GM18868 (cell line): ENCODE measurements around the gene GNAZ.
"Not testable (repeated sequence)": the region's sequence is repeated elsewhere in the genome, so short reads cannot be mapped to it uniquely, and the experiment has no call there.

Experiments used
- ATAC-seq: cut with Tn5 transposase; IDR thresholded peaks from one replicate; pipeline ENCODE4 v1.9.1; 2021; ENCODE audit warnings: mild to moderate bottlenecking, moderate library complexity; ENCODE audit not compliant: unreplicated experiment

The GNAZ gene

DNA sequence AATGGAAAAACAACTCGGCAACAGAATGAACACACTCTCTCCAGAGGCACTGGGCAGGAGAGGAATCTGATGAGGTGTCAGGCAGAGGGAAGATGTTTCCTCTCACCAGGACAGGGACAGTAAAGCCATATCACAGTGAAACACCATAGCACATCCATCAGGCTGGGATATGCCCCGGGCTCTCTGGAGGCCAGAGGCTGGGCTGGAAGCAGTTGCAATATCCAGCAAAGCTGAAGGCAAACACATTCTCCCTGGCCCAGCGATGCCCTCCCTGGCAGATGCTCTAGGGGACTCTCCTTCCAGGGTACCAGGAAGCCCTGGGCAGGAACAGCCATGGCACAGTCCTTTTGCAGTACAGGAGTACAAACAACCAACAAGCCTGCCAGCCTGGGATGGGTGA lies 60.4 kb downstream of the GNAZ start:
- no peak for ATAC-seq

DNA sequence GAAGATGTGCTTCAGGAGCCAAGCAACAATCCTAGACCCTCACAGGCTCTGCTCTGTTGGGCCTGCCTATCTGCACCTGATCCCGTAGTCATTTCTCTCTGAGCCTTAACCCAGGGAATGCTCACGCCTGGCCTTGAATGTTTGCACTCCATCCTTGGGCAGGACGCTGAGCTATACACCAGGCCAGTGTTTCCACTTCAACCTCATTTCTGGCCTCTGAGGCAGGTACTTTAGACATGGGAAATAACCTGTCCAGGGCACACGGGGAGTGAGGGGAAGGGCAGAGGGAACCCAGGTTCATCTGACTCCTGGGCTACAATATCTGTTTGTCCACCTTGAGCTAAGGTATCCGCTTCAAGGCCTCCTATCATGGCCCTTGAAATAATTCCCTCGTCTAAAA lies 61.6 kb downstream of the GNAZ start:
- ATAC-seq, result no peak

DNA sequence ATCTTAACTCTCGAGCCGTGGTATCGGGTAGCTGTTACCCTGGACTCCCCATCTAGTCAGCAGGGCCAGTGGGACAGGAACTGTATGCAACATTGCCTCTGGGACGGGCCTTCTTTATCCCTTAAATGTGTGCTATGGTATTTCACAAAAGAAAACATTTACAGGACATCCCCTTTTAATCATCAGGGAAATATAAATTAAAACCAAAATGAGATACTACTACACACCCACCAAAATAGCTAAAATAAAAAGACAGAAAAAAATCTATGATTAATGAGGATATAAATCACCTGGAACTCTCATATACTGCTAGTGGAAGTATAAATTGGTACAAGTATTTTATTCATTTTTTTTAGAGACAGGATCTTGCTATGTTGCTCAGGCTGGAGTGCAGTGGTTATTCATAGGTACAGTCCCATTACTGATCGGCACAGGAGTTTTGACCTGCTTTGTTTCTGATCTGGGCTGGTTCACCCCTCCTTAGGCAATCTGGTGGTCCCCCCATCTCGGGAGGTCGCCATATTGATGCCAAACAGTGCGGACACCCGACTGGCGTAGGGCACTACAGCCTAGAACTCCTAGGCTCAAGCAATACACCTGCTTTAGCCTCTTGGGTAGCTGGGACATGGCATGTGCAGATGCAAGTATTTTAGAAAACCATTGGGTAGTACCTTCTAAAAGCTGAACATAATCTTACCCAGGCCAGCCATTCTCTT lies 62.2 kb downstream of the GNAZ start:
- ATAC-seq, result no peak

DNA sequence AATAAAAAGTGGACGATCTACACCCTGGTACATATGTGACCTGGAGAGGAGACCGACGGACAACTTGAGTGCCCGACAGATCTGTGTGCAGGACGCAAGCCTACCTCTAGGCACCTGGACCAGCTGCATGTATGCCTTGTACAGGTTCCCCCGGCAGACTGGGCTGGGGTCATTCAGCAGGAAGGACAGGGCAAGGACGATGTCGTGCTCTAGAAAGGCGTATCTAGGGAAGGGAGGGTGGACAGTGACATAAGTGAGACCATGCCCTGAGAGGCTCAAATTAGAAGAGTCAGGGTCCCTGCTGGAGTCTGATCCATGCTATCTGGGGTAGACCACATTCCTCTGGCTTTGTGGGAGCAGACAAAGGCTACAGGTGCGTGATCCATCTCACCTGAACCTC lies 63.6 kb downstream of the GNAZ start:
- ATAC-seq, result no peak

DNA sequence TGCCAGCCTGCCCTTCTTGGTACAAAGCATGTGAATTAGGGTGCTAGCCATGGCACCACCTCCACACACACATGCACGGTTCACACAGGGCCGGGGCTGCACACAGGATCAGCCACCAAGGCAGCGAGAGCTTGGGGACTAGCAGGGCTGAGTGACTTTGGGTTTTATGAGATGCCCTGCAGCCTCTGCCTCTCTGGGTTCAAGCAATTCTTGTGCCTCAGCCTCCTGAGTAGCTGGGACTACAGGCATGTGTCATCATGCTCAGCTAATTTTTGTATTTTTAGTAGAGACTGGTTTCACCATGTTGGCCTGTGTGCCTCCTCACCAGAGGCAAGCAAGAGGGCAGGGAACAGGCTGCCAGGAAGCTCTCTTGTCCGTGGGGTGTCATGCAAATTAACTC lies 66.7 kb downstream of the GNAZ start:
- ATAC-seq, result not testable (repeated sequence)

DNA sequence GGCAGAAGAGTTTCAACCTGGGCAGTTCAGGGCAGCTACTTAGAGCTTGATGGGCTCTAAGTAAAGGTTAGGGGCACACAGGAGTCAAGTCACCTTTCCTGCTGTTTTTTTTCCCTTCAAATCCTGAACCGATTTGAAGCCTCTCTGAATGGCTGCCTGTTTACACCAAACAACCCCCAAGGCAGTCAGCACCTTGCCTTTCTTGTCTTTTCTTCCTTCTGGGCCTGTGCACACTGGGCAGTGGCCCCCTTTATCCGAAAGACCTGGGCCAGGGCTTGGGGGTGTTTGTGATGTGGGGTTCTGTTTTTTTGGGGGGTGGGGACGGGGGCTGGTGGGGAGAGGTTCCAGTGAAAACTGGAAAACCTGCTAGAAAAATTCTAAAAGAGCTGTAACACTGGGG lies 67.1 kb downstream of the GNAZ start:
- ATAC-seq, result no peak

DNA sequence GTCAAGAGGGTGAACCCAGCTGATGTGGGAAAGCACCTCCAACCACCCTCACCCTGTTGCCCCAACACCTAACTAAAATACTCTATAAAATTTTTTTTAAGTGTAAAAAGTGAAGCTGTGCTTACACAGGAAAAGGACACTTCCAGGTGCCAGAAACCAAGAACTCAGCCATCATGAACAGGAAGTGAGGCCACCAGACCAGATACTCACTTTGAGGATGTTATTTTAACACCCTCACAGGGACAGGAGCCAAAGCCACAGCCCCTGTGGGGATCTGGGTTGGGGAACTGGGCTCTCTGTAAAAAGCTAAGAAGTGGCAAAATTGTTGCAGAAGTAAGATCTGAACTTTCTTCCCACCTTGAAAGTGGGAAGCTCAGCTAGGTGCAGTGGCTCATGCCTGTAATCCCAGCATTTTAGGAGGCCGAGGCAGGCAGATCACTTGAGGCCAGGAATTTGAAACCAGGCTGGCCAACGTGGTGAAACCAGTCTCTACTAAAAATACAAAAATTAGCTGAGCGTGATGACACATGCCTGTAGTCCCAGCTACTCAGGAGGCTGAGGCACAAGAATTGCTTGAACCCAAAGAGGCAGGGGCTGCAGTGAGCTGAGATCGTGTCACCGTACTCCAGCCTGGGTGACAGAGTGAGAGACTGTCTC lies 67.7 kb downstream of the GNAZ start:
- ATAC-seq, result peak; percentile 43

DNA sequence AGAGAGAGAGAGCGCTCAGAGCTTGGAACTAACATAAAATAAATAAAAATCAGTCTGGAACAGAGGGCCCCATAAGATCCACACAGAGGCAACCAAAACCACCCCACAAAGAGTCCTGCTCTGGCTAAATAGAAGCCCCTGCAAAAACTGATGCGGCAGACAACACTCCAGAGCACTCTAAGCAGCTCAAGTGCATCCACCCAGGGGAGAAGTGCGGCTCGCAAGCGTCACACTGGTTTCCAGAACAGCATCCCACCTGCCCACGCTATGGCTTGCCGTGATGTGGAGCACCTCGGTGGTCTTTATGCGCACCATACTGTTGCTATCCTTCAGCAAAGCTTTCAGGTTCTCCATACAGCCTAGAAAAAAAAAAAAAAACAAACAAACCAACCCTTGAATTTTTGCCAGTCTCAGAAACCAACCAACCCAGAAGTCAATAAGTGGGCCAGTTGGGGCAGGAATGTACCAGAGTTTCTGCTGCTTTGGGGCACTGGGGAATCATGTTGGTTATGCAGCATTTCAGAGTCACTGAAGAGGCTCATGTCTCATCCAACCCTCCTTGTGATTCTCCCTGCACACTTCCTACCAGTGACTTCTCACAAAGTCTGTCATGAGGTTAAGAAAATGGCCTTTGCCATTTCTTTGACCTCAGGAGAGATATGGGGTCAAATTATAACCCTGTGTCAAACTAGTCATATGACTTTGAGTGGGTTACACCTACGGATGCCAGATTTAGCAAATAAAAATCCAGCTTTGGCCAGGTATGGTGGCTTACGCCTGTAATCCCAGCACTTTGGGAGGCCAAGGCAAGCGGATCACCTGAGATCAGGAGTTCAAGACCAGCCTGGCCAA lies 68.5 kb downstream of the GNAZ start:
- ATAC-seq, result no peak

DNA sequence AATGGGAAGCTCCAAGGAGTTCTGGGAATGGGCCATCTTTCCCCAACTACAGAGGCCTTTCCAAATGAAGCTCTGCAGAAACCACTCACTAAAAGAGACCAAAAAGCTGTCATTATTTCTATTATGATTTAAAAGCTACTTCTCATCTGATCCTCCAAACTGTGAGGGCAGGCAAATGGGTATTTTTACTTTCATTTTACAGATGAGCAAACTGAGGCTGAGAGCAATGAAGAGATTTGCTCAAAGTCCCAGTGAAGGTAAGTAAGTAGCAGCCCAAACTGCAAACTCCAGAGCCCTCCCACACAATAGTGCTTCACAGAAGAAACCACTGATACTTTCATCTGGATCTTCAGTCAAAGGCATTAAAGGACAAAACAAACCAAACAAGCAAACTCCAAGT lies 70.1 kb downstream of the GNAZ start:
- no peak for ATAC-seq

DNA sequence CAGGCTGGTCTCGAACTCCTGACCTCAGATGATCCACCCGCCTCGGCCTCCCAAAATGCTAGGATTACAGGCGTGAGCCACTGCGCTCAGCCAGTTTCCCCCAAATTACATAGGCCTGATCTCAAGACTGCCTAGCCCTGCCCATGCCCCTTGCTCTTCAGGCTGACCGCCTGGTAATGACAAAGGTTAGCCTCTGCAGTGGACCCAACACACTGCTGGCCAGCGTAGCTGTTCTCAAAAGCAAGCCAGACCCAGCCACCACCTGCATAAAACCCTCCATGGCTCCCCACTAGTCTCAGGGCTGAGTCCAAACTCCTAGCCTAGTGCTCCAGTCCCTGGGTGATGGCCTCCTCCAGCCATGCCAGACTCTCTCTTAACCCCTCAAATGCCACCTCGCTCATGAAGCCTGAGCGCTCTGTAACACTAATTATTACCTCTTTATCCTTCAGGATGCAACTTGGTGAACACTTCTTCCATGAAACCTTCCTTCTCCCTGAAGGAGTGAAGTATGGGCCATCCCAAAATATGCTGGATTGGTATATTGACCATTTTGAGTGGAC lies 72.3 kb downstream of the GNAZ start:
- ATAC-seq, result no peak

DNA sequence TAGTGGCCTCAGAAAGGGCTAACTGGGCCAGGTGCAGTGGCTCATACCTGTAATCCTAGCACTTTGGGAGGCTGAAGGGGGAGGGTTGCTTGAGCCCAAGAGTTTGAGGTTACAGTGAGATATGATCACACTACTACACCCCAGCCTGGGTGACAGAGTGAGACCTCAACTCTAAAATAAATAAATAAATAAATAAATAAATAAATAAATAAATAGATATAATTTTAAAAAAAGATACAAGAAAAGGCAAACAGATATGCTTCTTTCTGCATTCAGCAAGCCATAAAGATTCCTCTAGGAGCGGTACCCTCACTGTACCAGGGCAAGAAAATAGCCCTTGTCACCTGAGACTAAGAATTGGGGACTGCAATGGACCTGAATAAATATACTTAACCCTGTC lies 72.8 kb downstream of the GNAZ start:
- ATAC-seq, result no peak

DNA sequence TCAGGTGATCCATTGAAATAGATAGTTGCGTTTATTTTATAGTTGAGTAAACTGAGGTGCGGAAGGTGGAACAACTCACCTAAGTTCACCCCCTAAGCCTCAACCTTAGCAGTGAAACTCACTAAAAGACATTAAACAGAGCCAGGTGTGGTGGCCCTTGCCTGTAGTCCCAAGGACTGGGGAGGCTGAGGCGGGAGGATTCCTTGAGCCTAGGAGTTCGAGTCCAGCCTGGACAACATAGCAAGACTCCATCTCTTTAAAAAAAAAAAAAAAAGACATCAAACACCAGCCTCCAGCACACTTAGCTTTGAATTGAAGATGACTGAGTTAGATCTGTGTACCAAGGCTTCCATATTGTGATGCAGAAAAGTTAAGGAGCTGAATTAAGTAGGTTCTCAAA lies 74.1 kb downstream of the GNAZ start:
- no peak for ATAC-seq

DNA sequence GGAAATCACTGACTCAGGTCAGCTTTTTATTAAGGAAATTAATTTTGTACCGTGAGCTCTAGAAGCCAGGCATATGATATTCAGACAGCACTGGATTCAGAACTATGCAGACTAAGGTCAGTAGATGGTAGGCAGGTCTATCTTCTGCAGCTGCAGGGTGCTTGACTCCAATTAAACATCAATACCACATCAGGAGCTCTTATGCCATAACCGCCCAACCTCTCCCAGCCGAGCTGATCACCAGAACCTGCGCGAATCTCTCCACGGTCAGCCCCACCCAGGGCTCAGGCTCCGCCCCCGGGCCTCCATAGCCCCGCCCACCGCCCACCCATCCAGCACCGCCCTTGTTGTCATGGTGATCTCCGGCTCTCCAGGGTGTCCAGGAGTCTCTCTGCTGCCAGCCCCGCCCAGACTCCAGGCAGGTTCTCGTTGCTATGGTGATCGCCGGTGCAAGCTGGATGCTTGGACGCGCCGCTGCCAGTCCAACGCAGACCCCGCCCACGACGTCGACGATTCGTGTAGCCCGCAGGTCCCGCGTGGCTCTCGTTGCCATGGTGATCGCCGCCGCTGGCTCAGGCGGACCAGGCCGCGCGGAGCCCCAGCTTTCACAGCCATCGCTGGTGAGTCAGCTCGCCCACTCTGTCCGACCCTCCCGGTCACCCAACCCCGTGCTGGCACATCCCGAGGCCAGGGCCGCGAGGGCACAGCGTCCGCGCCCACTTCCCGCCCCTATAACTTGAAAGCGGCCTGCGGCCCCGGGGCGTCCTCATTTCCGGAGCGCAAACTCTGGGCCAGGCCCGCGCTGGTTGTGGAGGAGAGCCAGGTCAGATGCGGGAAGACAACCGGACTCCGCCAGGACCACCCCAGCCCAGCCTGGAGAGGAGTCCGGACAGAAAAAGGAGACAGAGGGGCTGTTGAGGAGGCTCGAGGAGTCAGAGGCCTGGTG lies 74.9 kb downstream of the GNAZ start, which contains the start of gene RAB36:
Gene RAB36 (plus strand): TSS at position 546 of the 946 bp plus-strand sequence. CDS start 1,140 bp downstream, outside the sequence.
- no peak for ATAC-seq

DNA sequence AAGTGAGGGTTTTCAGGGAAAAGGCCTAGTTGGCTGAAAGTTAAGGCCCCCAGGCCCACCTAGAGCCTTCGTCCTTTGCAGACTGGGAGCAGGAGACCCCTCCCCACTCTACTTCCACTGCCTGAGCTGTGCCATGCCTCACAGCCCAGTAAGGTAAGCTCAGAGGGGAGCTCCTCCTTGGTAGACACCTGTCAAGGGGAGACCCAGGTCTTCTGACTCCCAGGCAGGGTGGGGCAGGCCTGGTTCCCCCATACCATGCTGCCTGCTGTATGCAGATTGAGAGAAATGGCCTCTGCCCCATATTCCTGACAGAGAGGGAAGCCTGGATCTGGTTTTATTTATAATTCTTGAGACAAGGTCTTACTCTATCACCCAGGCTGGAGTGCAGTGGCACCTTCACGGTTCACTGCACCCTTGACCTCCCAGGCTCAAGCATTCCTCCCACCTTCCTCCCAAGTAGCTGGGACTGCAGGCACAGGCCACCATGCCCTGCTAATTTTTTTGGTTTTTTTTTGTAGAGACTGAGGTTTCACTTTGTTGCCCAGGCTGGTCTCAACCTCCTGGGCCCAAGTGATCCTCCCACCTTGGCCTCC lies 75.7 kb downstream of the GNAZ start:
- ATAC-seq, result no peak

DNA sequence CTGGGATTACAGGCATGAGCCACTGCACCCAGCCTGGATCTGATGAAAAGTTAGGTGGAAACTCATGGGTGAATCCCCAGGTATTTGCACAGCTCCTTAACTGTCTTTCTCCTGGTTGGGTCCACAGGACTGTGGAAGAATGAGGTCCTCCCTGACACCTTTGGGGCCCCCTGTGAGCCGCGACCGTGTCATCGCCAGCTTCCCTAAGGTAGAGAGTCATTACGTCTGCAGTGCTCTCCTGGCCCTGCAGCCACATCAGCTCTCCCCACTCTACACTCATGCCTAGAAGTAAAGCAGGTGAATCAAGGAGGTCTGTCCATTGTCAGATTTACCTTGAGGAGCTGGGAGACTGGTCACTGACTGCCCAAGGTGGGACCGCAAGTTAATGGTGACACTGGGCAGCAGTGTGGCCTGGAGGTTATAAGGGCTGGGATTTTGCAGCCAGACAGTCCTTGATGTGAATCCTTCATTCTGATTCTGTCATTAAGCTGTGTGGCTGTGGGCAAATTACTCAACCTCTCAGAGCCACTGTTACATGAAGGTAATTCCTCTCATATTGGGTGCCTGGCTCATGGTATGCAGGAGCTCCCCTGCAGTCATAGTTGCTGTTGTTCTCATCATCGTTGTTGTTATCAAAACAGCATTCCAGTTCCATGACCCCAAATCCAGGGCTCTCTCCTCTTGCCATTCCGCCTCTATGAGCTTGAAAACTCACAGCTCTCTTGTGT lies 76.3 kb downstream of the GNAZ start:
- ATAC-seq, result no peak

DNA sequence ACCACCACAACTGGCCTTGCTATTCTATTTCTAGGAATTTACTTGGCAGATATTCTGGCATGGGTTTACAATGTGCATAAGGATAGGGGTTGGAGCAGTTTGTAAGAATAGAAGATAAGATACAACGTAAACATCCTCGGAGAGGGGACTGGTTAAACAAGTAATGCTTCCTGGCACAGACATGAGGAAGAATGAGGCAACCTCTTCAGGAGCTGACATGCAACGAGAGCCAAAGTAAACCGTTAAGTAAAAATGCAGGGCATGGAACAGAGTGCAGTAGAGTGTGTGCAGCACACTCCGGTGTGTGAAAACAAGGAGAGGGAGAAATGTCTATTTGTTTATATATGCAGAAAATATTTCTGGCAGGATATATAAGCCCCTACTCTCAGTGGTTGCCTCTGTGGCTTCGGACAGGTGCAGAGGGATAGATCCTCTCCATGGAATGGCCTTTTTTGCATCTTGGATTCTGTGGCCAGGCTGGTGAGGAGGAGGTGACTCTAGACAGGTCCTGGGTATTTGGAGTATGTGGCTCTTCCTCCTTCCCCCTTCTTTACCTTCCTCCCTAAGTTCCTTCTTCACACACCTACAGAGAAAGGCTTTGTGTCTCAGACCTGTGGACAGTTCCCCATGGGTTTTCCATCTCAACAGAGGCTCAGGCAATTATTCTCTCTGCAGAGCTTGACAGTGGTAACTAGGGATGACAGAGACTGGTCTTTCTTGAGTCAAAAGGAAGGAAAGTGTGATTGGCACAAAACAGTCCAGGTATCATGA lies 77.5 kb downstream of the GNAZ start:
- ATAC-seq, result no peak

DNA sequence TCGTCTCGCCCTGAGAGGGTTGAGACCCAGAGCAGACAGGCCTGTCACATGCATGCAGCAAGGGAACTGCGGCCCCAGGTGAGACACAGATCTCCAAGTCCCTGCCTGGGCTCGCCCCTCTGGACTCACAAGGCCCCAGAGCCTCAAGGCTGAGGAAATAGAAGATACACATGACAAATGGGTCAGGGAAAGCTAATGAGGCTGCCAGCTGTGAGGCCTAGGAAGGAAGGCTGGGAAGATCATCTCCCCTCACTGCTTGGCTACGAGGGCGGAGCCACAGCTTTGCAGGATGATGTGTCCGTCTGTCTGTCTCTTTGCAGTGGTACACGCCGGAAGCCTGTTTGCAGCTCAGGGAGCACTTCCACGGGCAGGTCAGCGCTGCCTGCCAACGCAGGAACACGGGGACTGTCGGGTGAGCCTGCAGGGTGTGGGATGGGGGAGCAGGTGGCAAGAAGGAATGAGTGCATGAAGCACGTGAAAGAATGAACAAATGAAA lies 79.5 kb downstream of the GNAZ start:
- no peak for ATAC-seq

DNA sequence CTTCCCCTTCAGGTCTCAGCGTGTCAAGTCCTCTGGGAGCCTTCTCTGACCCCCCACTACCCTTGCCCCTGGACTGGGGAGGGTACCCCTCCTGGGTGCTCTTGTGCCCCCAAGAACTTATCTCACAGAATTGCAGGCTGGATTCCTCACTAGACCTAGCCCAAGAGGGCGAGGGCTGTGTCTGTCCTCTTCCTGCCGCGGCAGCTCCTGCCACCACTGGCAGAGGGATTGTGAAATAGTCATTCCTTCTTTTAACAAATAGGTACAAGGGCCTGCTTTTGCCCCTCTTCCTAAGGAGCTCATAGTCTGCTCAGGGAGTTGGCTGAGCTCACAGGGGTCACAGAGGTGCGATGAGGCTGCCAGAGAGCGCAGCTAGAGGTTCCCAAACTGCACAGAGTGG lies 80.4 kb downstream of the GNAZ start:
- no peak for ATAC-seq
